HG03521 (cell line): Measurements from ENCODE around the gene MB.
"Not testable (repeated sequence)": the region's sequence is repeated elsewhere in the genome, so short reads cannot be mapped to it uniquely, and the experiment has no call there.

ENCODE experiments used
- ATAC-seq: cut with Tn5 transposase; IDR thresholded peaks from one replicate; pipeline ENCODE4 v1.9.1; 2021; ENCODE audit warnings: mild to moderate bottlenecking, moderate library complexity; ENCODE audit not compliant: unreplicated experiment

The MB gene

DNA sequence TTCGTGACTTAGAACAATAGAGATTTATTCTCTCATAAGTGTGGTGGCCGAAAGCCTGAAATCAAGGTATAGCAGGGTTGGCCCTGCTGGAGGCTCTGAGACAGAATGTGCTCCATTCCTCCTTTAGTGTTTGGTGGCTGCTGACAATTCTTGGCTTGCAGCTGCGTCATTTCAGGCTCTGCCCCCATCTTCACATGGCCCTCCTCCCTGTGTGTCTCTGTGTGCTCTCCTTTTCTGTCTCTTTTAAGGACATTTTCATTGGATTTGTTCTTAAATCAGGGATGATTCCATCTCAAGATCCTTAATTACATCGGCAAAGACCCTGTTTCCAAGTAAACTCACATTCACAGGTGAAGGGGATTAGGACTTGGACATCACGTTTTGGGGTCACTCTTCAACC is 20.9 kb upstream of the MB start:
- no peak for ATAC-seq

DNA sequence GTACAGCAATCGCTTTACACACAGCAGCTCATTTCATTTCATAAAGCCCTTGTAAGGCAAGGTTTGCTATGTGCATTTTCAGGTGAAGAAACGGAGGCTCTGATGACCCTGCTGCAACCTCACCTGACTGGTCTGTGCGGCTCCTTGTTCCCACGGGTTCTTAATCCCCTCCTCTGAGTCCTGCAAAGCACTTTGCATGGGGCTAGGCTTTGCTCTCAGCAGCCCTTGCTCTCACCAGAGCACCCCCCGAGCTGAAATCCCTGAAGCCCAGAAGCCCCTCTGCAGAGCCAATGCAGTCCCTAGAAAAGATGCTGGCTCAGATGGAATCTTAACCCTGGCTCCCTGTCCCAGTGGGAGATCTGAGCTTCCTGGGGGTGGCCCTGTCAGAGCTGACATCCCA is 20.1 kb upstream of the MB start:
- ATAC-seq = no peak

DNA sequence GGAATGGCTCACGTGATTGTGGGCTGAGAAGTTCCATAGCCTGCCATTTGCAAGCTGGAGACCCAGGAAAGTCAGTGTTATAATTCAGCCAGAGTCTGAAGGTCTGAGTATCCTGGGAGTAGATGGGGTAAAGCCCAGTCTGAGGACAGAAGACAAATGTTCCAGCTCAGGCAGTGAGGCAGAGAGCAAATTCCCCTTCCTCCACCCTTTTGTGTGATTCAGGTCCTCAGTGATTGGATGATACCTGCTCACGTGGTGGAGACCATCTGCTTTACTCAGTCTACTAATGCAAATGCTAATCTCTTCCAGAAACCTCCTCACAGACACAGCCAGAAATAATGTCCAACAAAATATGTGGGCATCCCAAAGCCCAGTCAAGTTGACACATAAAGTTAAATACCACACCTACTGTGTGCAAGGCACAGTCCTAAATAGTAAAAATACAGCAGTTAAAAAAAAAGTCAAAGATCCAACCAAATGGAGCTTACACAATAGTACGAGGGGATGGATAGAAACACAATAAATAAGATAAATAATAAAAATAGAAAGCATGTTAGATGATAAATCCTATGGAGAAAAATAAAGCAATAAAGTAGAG is 17.9 kb upstream of the MB start:
- ATAC-seq = no peak

DNA sequence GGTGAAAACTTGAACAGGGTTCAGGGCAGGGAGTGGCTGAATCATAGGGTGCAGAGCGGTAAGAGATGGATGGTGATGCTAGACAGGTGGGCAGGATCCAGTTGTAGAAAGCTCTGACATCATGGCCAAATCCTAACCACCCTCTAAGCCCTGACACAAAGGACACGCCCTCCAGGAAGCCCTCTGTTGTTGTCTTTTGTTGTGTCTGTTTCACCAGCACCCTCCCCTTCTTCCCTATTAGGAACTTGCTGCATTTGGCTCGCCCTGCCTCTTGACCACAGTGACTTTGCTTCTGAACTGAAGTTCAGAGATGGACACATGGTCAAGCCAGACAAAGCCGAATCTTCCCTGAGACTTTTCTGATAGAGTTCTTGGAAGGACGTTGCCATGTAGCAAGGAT is 16.9 kb upstream of the MB start:
- ATAC-seq = no peak

GRCh38 chr22:35633520-35633919 is 16.4 kb upstream of the MB start:
- no peak for ATAC-seq

DNA sequence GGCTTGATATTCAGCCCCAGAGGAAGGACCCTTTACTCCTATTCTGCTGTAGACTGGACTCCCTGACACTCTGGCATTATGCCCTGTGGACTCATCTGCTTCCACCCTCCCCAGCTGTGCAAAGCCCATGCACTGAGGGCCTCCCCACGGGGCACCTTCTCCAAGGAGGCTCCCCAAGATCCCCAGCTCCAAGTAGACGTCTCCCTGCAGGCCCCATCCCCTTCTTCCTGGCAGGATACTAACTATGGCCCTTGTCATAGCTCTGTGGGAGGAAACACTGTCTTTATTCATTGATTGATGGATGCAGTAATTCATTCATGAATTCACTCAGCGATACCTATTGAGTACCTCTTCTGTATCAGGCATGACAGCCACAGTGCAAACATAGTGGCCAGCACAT is 15.8 kb upstream of the MB start:
- ATAC-seq = no peak

- ATAC-seq = no peak
Observed at GRCh38 chr22:35631597-35631996, 14.5 kb upstream of the MB start.

DNA sequence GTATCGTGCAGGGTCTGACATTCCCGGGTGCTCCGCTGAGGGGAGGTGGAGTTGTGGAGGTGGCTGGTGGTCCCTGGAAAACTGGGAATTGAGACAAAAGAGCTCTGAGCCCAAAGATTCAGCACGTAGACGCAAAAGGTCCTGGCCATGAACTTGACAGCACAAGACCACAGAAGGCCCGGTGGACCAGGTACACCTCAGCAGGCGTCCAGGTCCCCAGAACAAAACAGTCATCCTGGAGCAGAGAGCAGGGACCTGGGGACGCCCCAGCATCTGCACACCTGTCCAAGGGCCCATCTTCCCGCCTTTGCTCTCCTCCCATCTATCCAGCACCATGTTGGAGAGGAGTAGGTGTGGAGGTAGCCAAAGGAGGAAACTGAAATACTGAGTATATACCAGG is 13.8 kb upstream of the MB start:
- no peak for ATAC-seq

DNA sequence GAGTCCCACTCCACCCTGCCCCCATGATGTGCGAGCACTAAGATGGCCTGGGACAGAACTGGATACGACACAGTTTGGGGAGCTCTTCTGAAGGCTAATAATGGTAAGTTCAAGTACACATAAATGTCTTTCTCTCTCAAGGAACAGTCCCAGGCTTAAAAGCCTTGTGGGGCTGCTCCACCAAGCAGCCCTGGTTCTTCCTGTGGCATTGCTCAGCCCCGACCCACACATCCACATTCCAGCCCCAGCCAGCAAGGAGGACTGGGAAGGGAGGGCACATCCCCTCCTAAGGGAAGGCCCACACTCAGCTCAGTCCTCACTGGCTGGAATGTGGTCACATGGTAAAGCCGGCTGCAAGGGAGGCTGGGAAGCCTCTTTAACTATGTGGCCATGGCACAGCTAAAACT is 13.3 kb upstream of the MB start:
- no peak for ATAC-seq

DNA sequence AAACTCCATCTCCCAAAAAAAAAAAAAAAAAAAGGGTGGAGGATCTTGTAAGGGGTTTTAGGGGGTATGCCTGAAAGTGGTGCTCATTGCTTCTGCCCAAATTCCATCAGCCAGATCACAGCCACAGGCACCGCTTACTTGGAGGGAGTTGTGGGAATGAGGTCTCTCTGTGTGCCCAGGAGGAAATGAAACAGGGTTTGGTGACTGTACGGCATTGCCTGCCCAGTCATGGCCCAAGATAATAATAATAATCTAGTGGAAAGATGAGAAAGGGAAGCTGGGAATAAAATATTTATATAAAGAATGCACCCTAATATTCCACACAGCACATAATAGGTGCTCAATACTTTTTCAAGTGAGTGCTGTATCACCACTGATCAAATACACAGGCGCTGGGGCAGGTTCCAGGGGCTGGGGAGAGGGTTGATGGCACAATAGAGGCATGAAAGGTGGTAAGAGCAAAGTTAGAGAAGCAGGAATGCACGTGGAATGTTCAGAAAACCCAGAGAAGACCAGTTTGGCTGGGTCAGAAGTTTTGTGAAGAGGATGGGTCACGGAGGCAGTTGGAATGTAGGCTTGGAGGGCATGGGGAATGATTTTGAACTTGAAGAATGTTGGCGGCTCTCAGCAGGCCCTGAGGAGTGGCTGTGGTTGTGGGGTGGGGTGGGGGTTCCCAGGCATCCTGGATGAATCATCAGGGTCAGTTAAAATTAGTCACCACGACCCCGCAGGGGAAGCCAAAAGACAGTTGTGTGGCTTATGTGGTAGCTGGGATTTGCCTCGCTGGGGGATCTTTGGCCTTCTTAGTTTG is 12.5 kb upstream of the MB start:
- no peak for ATAC-seq

DNA sequence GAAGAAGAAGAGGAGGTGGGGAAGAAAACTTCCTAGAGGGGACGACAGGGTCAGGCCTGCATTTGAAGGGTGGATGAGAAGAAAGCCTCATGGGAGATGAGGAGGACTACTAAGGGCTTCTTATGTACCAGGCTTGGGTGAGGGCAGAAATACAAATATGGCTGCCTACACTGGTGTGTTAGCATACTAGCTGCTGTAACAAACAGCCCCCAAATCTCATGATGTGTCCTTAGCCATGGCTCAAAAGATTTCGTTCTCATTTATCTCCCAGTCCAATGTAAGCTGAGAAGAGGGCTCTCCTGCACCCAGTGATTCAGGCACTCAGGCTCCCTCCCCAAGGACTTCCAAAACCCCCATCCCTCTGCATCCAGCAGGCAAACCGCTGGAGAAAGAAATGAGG is 11.6 kb upstream of the MB start:
- no peak for ATAC-seq

DNA sequence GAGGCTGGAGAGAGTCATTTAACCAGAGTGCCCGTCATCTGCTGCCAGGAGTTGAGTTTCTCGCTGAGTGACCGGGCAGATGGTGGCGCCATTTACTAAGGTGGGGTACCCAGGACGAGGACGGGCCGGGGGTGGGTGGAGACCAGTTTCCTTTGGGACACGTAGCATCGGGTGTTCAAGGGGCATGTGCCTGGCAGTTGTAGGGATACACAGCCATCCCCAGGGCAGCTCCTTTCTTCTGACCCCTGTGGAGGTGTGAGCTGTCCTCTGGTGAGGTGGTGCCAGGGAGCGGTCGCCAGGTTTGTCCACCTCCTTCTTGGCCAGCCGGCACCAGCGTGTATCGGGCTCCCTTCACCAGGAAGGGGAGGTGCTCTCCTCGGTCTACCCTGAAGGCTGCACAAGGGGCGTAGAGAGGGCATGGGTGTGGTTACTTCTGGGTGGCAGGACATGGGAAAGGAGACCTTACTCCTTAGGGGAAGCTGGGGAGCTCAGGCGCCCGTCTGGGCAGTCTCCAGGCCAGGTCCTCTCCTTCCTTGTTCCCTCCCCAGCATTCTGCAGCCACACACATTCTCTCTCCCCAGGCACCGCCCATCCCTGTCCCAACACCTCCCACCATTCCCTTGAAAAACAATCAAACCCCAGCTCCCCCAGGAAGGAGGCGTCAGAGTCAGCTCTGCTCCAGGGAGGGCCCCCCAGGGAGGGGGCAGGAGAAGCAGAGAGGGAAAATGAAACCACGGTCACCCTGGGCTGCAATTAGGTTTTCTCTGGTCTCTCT is 10.3 kb upstream of the MB start:
- ATAC-seq = no peak

DNA sequence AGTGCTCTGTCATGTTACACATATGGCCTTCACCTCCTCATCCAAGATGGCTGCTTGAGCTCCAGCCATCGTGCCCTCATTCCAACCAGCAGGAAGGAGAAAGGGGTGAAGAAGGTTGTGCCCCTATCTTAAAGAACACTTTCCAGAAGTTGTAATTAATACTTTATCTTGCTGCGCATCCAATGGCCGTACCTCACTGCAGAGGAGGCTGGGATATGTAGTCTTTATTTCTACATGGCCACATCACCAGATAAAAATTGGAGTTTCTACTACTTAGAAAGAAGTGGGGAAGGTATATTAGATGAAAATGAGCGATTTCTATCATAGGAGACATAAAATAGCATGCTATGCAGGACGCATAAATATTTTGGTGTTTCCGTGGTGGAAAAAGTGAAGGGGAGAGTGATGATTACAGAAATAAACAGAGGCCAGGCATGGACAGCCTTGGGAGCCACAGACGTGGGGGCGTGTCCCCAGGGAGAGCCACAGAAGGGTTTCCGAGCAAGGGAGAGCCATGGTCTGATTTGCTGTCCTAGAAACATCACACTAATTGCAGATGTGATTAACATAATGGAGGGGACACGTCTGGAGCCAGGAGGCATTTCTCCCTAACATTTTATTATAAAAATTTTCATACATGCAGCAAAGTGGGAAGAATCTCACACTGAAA is 8.8 kb upstream of the MB start:
- ATAC-seq = no peak

GRCh38 chr22:35624547-35624946 is 7.4 kb upstream of the MB start:
- ATAC-seq = no peak

DNA sequence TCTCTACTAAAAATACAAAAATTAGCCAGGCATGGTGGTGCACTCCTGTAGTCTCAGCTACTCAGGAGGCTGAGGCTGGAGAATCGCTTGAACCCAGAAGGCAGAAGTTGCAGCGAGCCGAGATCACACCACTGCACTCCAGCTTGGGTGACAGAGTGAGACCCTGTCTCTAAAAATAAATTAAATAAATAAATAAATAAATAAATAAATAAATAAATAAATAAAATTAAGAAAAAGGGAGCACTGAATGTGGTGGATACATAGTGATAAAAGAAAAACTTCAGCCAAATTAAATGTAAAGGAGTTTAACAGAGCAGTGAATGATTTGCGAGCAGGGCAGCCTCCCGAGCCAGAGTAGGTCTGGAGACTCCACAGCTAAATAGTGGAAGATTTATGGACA is 6.8 kb upstream of the MB start:
- not testable (repeated sequence) for ATAC-seq

- ATAC-seq = no peak
Observed at GRCh38 chr22:35622191-35622913, 5.2 kb upstream of the MB start.

DNA sequence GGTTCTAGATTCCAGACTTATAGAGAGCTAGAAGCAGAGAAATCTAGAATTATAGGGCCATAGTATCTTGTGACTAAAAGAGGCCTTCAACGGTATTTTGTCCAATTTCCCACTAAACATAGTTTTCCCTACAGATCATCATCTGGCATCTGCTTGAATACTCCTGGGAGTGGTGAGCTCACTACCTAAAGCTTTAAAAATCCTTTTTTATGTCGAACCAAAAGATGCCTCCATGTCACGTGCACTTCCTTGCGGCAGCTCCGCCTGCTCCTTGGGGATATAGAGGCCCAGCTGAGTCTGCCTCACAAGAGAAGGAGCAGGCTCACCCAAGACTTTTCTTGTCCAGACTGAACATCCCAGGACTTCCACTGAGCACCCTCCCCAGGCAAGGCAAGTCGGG is 4.3 kb upstream of the MB start:
- no peak for ATAC-seq

DNA sequence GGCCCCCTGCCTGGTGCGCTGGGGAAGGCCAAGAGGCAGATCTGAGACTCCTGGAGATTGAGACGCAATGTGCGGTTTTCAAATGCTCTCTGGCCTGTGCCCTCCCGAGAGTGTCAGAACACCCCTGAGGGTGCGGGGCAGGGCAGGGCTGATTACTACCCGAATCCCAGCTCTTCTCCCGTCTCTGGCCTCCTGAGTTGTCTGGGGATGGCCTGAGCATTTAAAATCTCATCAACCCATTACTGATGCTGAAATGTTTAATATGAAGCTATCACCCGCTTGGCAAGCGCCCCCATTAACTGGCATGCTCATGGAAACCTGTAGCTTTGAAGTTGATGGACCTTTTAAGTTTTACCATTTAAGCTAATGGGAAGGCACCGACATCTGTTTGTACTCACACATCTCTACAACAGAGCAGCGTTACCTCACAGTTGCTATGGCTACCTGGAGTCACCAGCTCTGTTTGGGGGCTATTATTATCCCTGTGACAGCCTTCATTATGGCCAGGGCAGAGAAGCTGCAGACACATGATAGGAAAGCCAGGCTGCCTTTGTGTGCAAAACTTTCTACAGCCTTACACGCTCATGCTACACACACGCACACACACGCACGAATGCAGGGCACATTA is 3.6 kb upstream of the MB start:
- no peak for ATAC-seq

GRCh38 chr22:35619336-35620094 is 2.4 kb upstream of the MB start:
- no peak for ATAC-seq
